MCF 10A (cell line): ENCODE results near the gene ATG5. TPM values are rescaled to one million over a fixed set of nuclear protein-coding genes. Genes with fewer than 3 reads are reported as not detected.

Experiments
- Bru-seq: library from RNA; stranded (reverse); fragments of 400-500 nt; gene quantifications from one replicate; lab custom pipeline; 2021; lab: Mats Ljungman, UMichigan
- BruChase-seq, 2 experiments: library from RNA; stranded (reverse); fragments of 400-500 nt; gene quantifications; one replicate each; lab custom pipeline; 2021; lab: Mats Ljungman, UMichigan
- BruUV-seq: library from RNA; stranded (reverse); fragments of 400-500 nt; replicated peaks from 2 replicates; lab custom pipeline; 2021; lab: Mats Ljungman, UMichigan
- CTCF ChIA-PET: fragments of 300-600 bp; sonication (Branson Sonifier 250); formaldehyde crosslinking; extraction: SDS; loops from one replicate; lab custom pipeline; 2021; ENCODE audit warnings: antibody characterized with exemption, inconsistent platforms; lab: Yijun Ruan, JAX
- POLR2A ChIA-PET: fragments of 300-600, 350-650 bp; sonication (Branson Sonifier 250); formaldehyde crosslinking; extraction: SDS; loops from one replicate; lab custom pipeline; 2020; ENCODE audit warnings: antibody characterized with exemption, inconsistent platforms; lab: Yijun Ruan, JAX
- DNase-seq: peaks from one replicate; pipeline ENCODE4 v3.0.0-alpha.2; 2018; ENCODE audit not compliant: unreplicated experiment
- H3K27ac Mint-ChIP-seq: one replicate; pipeline ENCODE4 v1.8.0; 2022; ENCODE audit warnings: mild to moderate bottlenecking, low read depth, mixed read lengths; ENCODE audit not compliant: unreplicated experiment
- H3K27me3 Mint-ChIP-seq: one replicate; pipeline ENCODE4 v1.8.0; 2022; ENCODE audit warnings: mixed read lengths; ENCODE audit not compliant: insufficient read depth, unreplicated experiment
- H3K36me3 Mint-ChIP-seq: one replicate; pipeline ENCODE4 v1.8.0; 2022; ENCODE audit warnings: mild to moderate bottlenecking, moderate library complexity, mixed read lengths; ENCODE audit not compliant: insufficient read depth, unreplicated experiment
- H3K4me1 Mint-ChIP-seq: one replicate; pipeline ENCODE4 v1.8.0; 2022; ENCODE audit warnings: mixed read lengths; ENCODE audit not compliant: insufficient read depth, unreplicated experiment
- H3K4me3 Mint-ChIP-seq: one replicate; pipeline ENCODE4 v1.8.0; 2022; ENCODE audit warnings: mild to moderate bottlenecking, moderate library complexity, mixed read lengths; ENCODE audit not compliant: unreplicated experiment
- H3K9me3 Mint-ChIP-seq: one replicate; pipeline ENCODE4 v1.8.0; 2022; ENCODE audit warnings: mixed read lengths; ENCODE audit not compliant: unreplicated experiment
- intact Hi-C: fragments of 100-400 bp; cut with micrococcal nuclease; formaldehyde crosslinking; loops from 2 replicates; pipeline ENCODE4 v1.14.1; 2022
- long read RNA-seq: library from polyadenylated mRNA; stranded (forward); transcript quantifications from one replicate; pipeline ENCODE4 v2.0.0, GENCODE V29; 2022
- total RNA-seq: library from RNA; stranded (reverse); gene quantifications from 2 replicates; pipeline ENCODE4 v1.2.3, GENCODE V29; 2022
- TF ChIP-seq, protein P1 (sequence below): fragments of 200-600 bp; IDR thresholded peaks from one replicate; pipeline ENCODE4 v1.8.0; 2022; ENCODE audit warnings: antibody characterized with exemption, mild to moderate bottlenecking; ENCODE audit not compliant: unreplicated experiment

The ATG5 gene
- total RNA-seq (26.4 and 33.3 TPM in 2 replicates), Bru-seq, nascent RNA (percentile 78 among the genes with signal in this experiment), BruChase-seq, experiment 1, labeled RNA remaining after a 6-hour chase (percentile 52 among the genes with signal in this experiment), BruChase-seq, experiment 2, labeled RNA remaining after a 2-hour chase (percentile 62 among the genes with signal in this experiment)
- long read RNA-seq, transcript ATG5-204 (8 exons, 3,216 nt): major isoform, 51 of 101 reads
- long read RNA-seq, transcript ATG5-201 (8 exons, 3,092 nt): minor isoform, 7 of 101 reads
- long read RNA-seq, transcript ATG5-208 (7 exons, 3,035 nt): minor isoform, 23 of 101 reads
- long read RNA-seq, partial matches to known transcripts: 0 of 101 reads
- long read RNA-seq, other reads (novel, unspliced or antisense): 20 of 101 reads

DNA sequence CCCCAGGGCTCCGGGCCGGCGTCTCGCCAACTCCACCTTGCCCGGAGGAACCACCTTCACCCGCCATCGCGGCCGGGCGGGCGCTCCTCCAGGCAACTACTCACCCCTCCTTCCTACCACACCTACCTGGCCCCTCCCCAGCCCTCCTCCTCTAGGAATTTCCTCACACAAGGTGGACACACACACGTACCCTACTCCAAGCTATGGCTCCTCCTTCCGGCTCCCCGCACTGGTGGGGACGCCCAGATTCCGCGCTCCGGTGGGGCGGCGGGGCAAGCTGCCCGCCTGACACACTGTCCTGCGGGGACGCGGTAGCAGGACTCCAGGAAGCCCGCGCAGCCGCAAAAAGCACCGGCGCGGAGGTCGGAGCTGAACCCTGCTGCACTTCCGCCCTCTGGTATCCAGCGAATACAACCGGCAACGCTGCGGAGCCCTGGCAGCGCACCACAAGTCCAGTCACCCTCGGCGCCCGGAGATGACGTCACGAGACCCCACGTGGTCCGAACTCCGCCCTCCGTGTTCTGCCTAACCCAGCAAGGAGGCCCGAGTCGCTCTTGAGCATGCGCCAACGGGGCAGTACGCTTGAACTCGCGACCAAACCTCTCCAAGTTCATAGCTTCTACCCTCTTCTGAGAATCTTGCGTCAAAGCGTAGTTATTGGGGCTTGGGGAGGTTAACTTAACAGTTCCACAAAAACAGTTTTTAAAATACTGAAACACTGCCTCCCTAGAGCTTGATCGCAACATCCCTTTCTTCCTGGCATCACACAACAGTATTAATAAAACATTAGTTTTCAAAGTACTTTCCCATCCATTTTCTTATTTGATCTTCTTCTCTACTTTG lies at the start of gene ATG5:
TSS of gene ATG5 (minus strand) at position 425 of the 843 bp plus-strand sequence. CDS start 9,552 bp downstream, outside the sequence.
- BruUV-seq: no TSS peak

DNA sequence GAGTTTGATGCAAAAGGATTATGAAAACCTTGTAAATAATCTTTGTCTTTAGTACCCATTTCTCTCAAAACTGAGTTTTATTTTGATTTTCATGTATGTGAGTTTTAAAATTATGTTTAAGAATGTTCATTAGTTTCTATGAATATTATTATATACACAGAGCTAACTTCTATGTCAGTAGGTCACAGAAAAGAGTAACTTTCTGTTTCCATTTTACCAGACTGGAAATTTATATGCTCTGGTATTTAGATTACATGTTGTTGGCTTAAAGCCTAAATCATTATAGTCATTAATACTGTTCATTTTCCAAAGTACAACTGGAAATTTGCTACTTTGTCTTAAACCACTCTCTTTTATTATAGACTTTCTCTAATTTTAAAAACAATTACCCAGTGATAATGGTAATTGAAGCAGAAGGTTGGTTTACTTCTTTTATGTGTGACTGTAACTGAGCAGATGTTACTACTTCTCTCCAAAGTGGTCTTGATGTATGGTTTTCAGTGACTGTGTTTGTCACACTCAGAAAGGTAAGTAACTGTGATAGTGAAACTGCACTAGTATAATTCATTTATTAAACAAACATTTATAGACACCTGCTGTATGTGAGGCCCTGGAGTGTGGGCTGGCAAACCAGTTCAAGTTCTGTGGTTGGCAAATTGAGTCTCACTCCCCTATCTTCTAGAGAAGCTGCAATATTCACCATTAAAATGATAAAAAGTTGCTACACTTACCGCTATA lies 48.1 kb upstream of the ATG5 start:
- BruUV-seq: no TSS peak
- Mint-ChIP-seq H3K27me3 (no peaks in the 10 kb centered on the region), H3K4me3 (no peak overlapping the region), H3K4me1 (peaks cover 28% of the 10 kb centered on the region), H3K27ac (no peak overlapping the region), H3K9me3 (no peaks in the 10 kb centered on the region), H3K36me3 (peaks cover 6% of the 10 kb centered on the region)
- POLR2A ChIA-PET: no interaction called here
- DNase-seq: no peak
- CTCF ChIA-PET: interaction anchor here (0.6 to 2.0 kb wide), 2 partner anchors 71 to 751 kb away, joined by 4 to 6 read pairs; no protein-coding TSS in a partner anchor
- intact Hi-C loops: no loop called here
- TF ChIP-seq, protein P1, sequence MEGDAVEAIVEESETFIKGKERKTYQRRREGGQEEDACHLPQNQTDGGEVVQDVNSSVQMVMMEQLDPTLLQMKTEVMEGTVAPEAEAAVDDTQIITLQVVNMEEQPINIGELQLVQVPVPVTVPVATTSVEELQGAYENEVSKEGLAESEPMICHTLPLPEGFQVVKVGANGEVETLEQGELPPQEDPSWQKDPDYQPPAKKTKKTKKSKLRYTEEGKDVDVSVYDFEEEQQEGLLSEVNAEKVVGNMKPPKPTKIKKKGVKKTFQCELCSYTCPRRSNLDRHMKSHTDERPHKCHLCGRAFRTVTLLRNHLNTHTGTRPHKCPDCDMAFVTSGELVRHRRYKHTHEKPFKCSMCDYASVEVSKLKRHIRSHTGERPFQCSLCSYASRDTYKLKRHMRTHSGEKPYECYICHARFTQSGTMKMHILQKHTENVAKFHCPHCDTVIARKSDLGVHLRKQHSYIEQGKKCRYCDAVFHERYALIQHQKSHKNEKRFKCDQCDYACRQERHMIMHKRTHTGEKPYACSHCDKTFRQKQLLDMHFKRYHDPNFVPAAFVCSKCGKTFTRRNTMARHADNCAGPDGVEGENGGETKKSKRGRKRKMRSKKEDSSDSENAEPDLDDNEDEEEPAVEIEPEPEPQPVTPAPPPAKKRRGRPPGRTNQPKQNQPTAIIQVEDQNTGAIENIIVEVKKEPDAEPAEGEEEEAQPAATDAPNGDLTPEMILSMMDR: no peak

More for the DNA sequence above, at the start of gene ATG5:
- ChIA-PET POLR2A (interaction anchor here (0.6 to 3.2 kb wide), 32 partner anchors 10 to 952 kb away, joined by 3 to 30 read pairs (median 4); no protein-coding TSS in a partner anchor), CTCF (interaction anchor here (0.6 to 5.4 kb wide), 8 partner anchors 9 to 832 kb away, joined by 3 to 24 read pairs (median 4); no protein-coding TSS in a partner anchor)
- peaks cover 10% of the 10 kb centered on the region for H3K9me3 Mint-ChIP-seq
- H3K4me3 Mint-ChIP-seq: peak within 1 kb of the TSS; percentile 99
- H3K36me3 Mint-ChIP-seq: peaks cover 12% of the 10 kb centered on the region
- intact Hi-C loops: no loop called here
- H3K27me3 Mint-ChIP-seq: no peaks in the 10 kb centered on the region
- H3K27ac Mint-ChIP-seq: peak within 1 kb of the TSS; percentile 99
- H3K4me1 Mint-ChIP-seq: peaks cover 34% of the 10 kb centered on the region
- DNase-seq: peak; percentile 98
- TF ChIP-seq, protein P1: no peak

DNA sequence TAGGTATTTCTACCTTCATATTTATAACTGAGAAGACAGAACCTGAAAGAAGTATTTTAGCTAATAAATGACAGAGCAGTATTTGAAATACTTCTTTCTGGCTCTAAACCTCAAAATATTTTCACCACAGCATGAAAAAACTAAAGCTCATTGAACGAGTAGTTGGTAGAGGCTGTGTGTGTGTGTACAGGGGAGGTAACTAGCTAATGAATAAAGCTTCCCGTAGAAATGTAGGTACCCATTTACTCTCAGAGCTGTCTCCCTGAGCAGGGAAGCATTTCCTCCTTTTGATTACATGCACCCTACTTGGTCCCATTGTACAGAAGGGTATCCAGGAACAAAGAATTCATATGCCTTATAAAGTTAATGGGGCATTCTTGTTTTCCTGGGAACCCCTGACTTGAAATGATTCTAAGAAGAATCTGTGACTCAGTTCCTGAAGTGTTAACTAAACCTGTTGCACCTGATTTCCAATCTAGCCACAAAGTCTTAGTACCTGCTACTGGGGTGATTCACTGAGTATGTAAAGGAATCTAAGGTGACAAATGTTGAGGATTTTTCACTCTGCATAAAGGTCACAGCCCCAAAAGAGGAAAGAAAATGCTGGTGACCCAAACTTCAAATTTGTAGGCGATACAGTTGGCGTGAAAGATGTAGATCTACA lies 47.4 kb upstream of the ATG5 start:
- TF ChIP-seq, protein P1: no peak
- intact Hi-C loops: no loop called here
- ChIA-PET CTCF (interaction anchor here (0.6 to 2.0 kb wide), 4 partner anchors 12 to 867 kb away, joined by 3 to 7 read pairs (median 4); partner anchors contain the start of gene CRYBG1), POLR2A (no interaction called here)
- H3K9me3 Mint-ChIP-seq: no peaks in the 10 kb centered on the region
- BruUV-seq: no TSS peak
- no peaks in the 10 kb centered on the region for H3K27me3 Mint-ChIP-seq
- H3K4me1 Mint-ChIP-seq: peaks cover 28% of the 10 kb centered on the region
- DNase-seq: peak; percentile 23
- H3K36me3 Mint-ChIP-seq: peaks cover 6% of the 10 kb centered on the region
- no peak overlapping the region for H3K4me3 Mint-ChIP-seq
- no peak overlapping the region for H3K27ac Mint-ChIP-seq
